Stimulated activated CD8-positive, alpha-beta memory T cell treated with anti-CD3 and anti-CD28 coated beads, Interleukin-7, amount 100 ng/mL, for 48 hours (primary cell): ENCODE results near the gene PKN3.
"Not testable (repeated sequence)": the region's sequence is repeated elsewhere in the genome, so short reads cannot be mapped to it uniquely, and the experiment has no call there.

ENCODE experiments used
- DNase-seq, 2 donors: peaks; one replicate each; pipeline ENCODE4 v3.0.0-alpha.2; 2020; ENCODE audit warnings: low read depth in 1 of 2; ENCODE audit errors: extremely low read depth in 1 of 2

The PKN3 gene

DNA sequence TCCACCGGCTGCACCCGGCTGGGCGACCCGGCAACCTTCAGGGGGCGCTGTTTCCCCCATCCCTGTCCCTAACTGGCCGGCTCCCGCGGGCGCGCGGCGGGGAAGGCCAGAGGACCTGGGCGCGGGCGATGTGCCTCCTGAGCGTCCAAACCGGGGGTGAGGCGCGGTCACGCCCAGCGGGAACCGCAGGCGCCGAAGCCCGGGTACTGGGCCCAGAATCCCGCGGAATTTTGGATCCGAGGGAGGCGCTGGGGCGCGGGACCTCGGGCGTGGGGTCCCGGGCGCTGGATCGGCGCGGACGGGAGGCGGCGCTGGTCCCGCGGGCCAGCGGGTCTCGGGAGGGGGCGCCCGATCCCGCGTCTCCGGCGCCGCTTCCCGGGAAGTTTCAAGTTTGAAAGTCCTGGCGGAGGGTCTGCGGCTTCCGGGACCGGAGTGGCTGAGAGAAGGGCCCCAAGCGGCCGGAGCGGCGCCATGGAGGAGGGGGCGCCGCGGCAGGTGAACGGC lies at the start of gene PKN3:
Gene PKN3, plus strand, starts transcription at position 59 of the 504 bp plus-strand sequence. Its CDS starts 413 bp downstream, at position 472.
- peak; percentile 75 to 83 for DNase-seq

DNA sequence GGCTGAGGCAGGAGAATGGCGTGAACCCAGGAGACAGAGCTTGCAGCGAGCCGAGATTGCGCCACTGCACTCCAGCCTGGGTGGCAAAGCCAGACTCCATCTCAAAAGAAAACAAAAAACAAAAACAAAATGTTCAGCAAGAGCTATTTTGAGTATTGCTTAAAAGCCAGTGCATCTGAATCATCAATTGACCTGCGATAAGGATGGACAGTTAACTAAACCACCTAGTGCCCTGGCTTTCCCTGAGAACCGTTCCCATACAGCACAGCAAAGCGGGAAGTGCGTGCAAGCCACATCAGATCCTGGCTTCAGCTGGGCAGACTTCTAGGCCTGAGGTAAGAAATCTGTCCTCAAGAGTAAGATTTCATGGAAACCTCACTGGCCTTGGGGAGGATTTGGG lies 48.4 kb upstream of the PKN3 start:
- no peak for DNase-seq

DNA sequence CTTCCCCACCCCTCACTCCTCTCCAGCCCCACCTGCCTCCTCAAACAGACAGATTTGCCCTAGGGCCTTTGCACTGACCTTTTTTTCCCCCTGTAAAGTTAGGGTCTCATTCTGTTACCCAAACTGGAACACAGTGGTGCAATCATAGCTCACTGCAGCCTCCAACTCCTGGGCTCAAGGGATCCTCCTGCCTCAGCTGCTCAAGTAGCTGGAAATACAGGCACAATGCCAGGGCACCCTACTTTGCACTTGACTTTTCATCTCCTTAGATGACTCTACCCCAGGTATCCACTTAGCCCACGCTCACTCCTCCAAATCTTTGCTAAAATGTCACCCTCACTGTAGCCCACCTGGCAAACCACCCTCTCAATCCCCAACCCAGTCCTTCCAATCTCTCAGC lies 47.8 kb upstream of the PKN3 start:
- DNase-seq = no peak

DNA sequence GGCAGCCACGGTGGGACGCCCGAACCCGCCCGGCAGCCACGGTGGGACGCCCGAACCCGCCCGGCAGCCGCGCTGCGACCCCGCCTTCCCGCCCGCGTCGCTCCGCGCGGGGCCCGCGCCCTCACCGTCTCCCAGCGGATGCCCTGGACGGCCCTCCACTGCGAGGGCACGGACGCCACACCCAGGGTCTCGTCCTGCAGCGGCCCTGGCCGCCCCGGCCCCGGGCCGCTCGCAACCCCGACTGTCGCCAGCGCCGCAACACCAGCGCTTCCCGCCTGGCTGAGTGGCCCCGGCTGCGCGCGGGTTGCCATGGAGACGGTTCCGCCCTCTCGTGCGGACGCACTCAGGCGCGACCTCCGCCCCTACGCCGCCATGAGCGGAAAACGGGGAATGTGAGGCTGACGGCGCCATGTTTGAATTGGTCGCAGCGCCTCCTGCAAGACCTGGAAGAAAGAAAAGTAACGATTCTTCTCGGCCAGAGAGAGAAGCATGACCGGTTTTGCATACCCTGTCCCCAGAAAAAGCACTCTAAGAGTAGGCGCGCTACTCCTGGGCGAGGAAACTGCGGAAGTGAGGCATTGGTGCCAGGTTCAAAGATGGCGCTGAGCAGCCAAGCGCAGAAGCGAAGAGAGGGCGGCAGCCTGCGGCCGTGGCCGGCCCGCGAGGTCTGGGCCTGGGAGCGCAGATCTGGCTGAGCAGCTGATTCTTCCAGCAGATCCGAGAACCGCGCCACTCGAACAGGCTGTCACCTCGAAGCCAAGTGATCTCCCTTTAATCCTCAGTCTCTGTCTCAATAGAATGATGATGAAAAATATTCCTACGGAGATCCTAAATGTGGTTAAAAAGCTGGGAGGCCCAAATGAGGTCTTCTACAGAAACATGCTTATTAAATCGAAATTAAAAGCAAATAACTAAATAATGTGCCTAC lies 45.6 kb upstream of the PKN3 start, which contains the start of gene DYNC2I2:
Gene DYNC2I2, minus strand, starts transcription at position 432 of the 928 bp plus-strand sequence. Its CDS starts 121 bp downstream, at position 311.
- peak; percentile 90 to 93 for DNase-seq

DNA sequence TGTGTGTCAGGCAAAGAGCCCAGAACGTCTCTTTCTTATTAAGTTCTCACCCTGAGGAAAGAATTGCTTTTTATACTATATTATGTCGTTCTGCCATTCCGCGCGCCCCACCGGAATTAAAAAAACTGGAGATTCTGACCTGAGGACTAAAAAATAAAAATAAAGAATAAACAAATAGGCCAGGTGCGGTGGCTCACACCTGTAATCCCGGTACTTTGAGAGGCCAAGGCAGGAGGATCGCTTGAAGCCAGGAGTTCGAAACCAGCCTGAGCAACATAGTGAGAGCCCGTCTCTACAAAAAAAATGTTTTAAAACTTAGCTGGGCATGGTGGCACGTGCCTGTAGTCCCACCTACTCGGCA lies 45.0 kb upstream of the PKN3 start:
- no peak for DNase-seq

DNA sequence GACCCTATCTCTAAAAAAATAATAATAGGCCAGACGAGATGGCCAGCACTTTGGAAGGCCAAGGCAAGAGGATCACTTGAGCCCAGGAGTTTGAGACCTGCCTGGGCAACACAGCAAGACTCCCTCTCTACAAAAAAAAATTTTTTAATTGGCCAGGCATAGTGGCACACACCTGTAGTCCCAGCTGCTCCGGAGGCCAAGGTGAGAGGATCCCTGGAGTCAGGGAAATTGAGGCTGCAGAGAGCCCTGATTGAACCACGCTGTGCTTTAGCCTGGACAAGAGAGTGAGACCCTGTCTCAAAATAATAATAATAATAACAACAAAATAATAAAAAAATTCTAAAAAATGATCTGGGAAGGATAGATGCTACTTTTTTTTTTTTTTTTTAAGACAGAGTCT lies 44.5 kb upstream of the PKN3 start:
- DNase-seq = no peak

DNA sequence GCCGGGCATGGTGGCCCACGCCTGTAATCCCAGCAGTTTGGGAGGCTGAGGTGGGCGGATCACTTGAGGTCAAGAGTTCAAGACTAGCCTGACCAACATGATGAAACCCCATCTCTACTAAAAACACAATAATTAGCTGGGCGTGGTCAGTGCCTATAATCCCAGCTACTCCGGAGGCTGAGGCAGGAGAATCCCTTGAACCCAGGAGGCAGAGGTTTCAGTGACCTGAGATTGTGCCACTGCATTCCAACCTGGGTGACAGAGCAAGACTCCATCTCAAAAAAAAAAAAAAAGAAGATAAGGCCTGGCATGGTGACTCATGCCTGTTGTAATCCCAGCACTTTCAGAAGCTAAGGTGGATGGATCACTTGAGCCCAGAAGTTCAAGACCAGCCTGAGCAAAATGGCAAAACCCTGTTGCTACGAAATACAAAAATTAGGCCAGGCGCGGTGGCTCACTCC lies 35.8 kb upstream of the PKN3 start:
- not testable (repeated sequence) for DNase-seq

DNA sequence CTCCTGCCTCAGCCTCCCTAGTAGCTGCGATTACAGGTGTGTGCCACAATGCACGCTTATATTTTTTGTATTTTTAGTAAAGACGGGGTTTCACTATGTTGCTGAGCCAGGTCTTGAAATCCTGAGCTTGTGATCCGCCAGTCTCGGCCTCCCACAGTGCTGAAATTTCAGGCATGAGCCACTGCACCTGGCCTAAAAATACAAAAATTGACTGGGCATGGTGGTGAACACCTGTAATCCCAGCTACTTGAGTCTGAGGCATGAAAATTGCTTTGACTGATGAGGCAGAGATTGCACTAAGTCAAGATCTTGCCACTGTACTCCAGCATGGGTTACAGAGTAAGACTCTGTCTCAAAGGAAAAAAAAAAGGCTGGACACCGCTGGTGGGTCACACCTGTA lies 32.5 kb upstream of the PKN3 start:
- DNase-seq = no peak

DNA sequence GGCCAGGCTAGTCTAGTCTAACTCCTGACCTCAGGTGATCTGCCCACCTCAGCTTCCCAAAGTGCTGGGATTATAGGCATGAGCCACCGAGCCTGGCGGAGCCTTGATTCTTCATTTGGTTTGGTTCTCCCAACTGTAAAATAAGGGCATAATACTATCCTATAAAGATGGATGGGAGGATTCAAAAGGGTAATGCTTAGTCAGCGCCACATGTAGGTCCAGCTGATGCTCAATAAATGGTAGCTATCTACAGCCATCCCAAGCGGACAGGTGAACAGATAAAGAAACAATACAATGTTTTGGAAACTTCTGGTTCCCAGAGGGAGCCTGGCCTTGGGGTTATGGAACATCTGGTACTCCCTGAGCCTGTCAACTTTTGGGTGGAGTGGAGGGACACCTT lies 26.9 kb upstream of the PKN3 start:
- no peak for DNase-seq

DNA sequence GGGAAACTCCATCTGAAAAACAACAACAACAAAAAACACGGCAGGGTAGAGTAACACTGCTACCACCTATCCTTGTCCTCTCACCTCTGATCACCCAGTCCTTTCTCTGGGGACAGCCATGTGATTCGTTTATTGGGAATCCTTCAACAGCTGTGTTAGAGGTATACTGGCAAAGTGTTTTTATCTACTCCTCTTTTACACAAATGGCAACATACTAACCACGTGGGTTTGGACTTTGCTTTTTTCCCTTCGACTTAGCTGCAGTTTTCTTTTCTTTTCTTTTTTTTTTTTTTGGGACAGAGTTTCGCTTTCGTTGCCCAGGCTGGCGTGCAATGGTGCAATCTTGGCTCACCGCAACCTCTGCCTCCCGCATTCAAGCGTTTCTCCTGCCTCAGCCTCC lies 24.5 kb upstream of the PKN3 start:
- no peak for DNase-seq

DNA sequence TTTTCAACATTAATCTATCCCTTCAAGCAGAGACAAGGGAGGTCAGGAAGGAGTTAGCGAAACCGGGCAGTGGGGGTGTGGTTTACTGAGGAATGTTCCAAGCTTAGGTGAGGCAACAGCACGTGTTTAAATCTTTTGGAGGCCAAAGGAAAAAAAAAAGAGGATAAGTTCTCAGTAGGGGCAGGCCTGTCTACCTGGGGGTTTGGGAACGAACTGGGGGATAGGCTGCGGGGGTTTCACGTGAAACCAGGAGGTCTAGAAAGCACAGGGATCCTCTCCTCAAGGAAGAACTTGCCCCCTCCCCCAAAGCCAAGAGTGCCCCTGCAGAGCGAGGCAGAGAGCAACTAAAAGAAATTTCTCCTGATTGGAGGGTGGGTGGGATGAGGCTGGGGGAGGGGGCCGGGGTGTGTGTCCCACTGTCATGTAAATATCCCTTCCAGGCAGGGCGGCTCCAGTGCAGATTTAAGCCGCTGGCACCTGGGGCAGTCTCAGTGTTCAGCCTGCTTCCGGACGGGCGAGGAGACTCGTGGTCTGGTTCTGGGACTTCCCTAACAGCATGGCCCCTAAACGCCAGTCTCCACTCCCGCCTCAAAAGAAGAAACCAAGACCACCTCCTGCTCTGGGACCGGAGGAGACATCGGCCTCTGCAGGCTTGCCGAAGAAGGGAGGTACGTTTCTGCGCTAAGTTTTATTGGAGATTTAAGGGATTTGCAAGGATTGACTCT lies 18.8 kb upstream of the PKN3 start:
- DNase-seq = no peak

DNA sequence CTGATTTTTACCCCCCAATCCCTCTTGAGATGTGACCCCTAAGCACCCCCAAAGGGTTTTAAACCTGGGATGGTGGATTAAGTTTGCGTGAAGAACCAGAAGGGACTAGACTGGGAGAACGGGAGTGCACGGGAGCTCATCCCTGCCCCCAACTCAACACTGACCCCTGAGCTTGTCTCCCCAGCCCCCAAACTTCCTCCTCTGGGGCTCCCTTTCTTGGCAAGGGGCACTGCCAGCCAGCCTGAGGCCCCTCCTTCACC lies 18.3 kb upstream of the PKN3 start:
- DNase-seq = no peak

DNA sequence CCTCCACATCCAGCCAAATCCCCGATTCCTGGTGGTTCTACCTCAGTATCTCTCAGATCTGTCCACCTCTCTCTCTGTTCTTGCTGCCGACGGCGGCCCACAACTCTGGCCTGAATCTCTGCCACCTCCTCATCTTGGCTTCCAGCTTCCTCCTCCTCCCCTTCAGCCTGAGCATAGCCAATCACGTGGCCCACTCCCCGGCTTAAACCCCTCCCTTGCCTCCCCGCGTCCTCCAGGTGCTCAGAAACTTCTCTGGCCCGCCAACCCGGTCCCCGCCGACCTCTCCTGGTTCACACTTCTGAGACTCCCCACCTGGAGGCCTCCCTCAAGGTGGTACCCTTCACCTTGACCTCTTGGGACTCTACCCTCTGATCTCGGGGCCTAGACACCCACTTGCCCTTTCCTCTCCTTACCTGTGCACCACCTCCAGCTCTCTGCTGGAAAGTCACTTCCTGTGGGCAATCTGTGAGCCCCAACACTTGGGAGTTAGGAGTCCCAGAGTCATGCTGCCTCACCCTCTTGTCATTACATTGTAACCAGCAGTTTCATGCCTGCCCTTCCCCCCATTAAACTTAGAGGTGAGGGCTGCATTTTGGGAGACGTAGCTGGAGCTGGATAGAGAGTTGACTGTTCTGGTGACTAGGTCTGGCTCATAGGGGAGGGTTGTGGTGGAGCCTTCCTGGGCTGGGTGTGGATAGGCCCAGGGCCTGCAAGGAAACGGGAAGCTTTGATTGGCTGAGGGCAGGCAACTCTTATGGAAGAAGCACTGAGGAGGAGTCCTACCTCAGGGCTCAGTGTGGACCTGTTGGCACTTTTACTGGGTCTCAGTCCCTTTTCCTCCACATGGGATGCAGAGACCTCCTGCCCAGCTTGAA lies 17.7 kb upstream of the PKN3 start:
- peak; percentile 59 to 80 for DNase-seq

DNA sequence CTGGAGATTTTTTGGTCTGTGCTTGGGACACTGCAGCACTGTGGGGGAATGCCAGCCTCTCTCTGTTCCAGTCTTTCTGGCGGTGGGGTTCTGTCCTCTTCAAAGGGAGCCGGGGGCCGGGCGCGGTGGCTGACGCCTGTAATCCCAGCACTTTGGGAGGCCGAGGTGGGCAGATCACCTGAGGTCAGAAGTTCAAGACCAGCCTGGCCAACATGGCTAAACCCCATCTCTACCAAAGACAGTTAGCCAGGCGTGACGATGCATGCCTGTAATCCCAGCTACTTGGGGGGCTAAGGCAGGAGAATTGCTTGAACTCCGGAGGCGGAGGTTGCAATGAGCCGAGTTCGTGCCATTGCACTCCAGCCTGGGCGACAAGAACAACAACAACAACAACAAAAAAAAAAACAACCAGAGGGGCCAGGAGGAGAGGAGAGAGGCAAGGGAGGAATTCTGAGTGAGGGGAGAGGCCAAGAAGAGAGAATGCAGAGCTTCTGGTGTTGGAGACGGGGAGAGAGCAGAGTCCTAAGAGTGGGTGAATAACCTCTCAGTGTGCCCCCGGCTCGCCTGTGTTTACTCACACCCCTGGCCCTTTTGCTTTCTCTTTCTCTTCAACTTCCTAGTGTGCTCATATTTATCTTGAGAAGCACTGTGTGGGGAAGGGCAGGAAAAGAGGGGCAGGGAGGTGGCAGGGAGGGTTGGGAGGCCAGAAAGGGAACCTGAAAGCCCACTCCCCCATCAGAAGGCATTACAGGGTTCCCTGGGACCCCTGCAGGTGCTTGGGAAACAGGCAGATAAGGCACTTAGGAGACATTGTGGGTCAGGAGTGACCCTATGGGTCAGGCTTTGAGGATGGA lies 16.4 kb upstream of the PKN3 start:
- DNase-seq = no peak

DNA sequence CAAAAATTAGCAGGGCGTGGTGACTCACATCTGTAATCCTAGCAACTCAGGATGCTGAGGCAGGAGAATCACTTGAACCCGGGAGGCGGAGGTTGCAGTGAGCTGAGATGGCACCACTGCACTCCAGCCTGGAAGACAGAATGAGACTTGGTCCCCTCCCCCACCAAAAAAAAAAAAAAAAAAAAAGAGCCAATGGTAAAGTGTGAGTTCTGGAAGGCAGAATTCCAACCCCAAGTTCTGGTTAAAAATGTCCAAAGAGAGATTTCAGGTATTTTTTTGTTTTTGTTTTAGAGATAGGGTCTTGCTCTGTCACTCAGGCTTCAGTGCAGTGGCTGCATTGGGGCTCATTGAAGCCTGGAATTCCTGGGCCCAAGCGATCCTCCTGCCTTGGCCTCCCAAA lies 14.8 kb upstream of the PKN3 start:
- DNase-seq = no peak

DNA sequence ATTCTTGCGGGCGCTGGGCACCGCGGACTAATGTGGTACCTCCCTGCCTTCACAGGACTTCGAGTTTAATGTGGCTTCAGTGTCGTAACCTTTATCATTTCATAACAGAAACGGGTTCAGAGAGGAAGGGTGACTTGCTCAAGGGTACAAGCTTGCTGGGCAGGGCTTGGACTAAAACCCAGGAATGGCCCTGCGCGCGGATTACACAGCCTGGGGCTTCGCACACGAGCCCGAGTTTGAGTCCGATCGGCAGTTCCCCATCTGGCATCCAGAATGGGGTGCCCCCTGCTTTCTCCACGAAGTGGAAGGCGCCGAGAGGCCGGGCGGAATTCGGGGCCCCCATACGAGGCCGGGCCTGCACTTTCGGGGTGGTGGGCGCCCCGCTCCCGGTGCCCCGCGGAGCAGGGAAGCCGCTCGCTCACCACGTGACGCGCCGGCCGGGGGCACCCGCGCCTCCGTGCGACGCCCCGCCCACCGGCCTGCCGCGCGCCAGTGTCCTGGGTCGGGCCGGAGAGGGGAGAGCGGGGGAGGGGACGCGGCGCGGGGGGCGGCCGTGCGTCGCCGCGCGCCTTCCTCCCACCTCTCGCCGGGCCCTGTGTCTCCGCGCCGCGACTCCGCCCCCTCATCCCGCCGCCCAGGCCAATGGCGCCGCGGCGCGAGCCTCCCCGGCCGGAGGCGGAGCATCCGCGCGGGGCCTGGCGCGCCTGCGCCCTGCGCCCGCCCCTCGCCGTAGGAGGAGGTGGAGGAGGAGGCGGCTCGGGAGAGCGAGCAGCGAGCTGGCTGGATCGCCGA lies 13.6 kb upstream of the PKN3 start, which contains the start of gene SET:
Gene SET, plus strand, starts transcription at position 722 of the 792 bp plus-strand sequence. CDS start 361 bp downstream, outside the sequence.
- DNase-seq = peak; percentile 90 to 96

DNA sequence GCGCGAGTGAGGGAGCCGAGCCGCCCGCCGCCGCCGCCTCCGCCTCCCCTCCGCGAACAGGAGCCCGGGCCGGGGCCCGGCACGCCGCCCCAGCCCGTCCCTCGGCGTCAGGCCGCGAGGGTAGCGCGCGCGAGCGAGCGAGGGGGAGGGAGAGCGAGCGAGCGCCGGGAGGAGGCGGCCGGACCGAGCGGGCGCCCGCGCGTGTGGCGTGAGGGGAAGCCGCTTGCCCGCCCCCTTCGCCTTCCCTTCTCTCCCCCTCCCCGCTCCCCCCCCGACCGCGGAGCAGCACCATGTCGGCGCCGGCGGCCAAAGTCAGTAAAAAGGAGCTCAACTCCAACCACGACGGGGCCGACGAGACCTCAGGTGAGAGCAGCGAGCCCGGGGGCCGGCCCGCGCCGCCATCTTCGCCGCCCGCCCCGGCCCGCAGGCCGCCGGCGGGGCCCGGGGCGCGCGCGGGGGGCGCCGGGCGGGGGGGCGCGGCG lies 13.0 kb upstream of the PKN3 start:
- no peak for DNase-seq

DNA sequence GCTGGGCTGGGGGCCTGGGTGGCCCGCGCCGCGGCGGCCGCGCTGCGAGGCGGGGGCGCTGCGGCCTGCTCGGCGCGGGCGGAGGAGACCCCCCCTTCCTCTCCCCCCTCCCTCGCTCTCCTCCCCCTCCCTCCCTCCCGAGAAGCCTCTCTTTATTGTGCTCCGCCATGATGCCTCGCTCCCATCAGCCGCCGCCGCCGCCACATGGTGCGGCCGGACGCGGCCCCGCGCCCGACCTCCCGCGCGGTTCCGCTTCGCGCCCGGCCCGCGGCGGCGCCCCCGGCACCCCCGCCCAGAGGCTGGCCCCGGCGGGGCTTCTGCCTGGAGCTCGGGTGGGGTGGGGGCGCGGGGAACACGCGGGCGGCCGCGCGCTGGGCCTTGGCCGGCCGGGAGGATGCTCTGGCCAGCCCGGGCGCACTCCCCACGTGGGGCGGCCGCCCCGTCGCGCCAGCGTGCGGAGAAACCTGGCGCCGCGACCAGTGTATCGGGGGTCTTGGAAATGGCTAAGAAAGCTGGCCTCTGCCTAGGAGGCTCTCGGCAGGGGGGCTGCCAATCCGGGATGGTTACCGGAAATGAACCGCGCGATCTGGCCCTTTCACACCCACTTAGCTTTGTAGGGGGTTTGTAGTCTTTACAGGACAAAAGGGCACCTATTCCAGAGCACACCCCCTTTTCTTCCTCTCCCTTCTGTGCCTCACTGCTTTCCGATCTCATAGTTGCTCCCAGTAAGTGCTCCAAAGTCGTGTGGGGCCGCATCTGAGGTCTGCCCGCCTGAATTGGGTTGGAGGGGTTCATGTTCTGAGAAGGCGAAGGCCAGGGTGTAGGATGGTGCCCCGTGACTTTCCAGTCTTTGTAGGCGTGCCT lies 12.3 kb upstream of the PKN3 start:
- no peak for DNase-seq
